Raji (cell line): ENCODE measurements around the gene SEM1.

ENCODE experiments used
- POLR2A ChIP-seq: IDR thresholded peaks from 2 replicates; pipeline ENCODE4 v1.6.1; 2011; ENCODE audit warnings: low read depth, low read length, control low read depth; ENCODE audit not compliant: insufficient read depth

SEM1 gene

GRCh38 chr7:96649981-96650380 lies 59.7 kb downstream of the SEM1 start:
- no peak for TF ChIP-seq POLR2A

- no peak for TF ChIP-seq POLR2A
Measured at GRCh38 chr7:96648784-96649183, 60.9 kb downstream of the SEM1 start.

GRCh38 chr7:96647733-96648132 lies 61.9 kb downstream of the SEM1 start:
- TF ChIP-seq POLR2A: no peak

- TF ChIP-seq POLR2A: no peak
Measured at GRCh38 chr7:96645084-96645483, 64.6 kb downstream of the SEM1 start.

- TF ChIP-seq POLR2A: no peak
Measured at GRCh38 chr7:96640054-96640453, 69.6 kb downstream of the SEM1 start.
